Stomach (tissue), 4 donors: ENCODE results near the gene DYNC2I2.

Source experiments
- CTCF ChIP-seq, 7 experiments: fragments of 450-650 bp in 4 of 7; fragments of 200-600 bp in 3 of 7; sonication (generic) in 3 of 7; IDR thresholded peaks; one replicate each; pipeline ENCODE4 v1.5.1; 2016 to 2019; ENCODE audit warnings: antibody characterized with exemption in 7 of 7, control low read depth in 2 of 7, mild to moderate bottlenecking in 1 of 7
- POLR2A ChIP-seq, 4 donors: fragments of 450-650 bp; IDR thresholded peaks; one replicate each; pipeline ENCODE4 v1.6.1; 2016; ENCODE audit warnings: antibody characterized with exemption in 4 of 4, control low read depth in 2 of 4, mild to moderate bottlenecking in 1 of 4, moderate library complexity in 1 of 4
- POLR2AphosphoS5 ChIP-seq, 3 donors: sonication (generic); formaldehyde crosslinking; IDR thresholded peaks; one replicate each; pipeline ENCODE4 v1.6.1; 2016; ENCODE audit warnings: antibody characterized with exemption in 3 of 3

DNA sequence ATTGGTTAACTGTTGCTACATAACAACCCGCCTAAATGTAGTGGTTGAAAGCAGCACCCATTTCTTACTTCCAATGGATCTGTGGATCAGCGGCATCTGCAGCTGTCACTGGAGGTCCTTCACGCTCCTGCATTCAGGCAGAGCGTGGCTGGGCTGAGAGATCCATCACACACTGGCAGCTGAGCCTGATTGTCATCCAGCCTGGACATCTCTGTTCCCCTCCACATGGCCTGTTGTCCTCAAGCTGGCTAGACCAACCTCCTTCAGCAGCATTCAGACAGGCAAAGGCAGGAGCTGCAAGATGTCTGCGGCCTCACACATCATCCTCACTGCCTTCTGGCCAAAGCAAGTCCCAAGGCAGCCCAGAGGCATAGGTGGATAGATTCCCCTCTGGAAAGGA lies 36.9 kb downstream of the DYNC2I2 start:
- TF ChIP-seq POLR2A (IDR thresholded peaks at IDR 0.05) (no peak), CTCF (IDR thresholded peaks at IDR 0.05) (no peak), POLR2AphosphoS5 (IDR thresholded peaks at IDR 0.05) (no peak)
